ENCODE results near the gene AK8. TPM values are rescaled to one million over a fixed set of nuclear protein-coding genes. Genes with fewer than 3 reads are reported as not detected.

The AK8 gene
- total RNA-seq, 1 donor from 2014 or later: 0.74 TPM

DNA sequence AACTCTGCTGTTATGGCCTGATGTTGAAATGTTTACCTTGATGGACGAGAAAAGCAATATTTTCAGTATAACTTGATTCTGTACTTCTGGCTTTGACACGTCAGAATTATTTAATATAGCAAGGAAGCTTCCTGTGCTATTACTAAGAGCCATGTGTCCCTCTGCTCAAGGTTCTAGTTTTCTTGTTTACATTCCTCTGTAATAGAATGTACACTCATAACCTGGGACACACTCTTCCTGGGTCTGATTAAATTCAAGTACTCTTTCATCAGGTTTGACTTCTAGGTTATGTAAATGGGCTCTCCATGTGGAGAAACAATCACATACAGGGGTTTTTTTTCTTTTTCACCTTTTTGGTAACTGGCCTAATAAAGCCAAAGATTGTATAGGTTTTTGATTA lies 174.7 kb downstream of the AK8 start:
- intact Hi-C loops (cut with micrococcal nuclease): no loop called here
- Histone ChIP-seq H3K27me3 (ENCODE audit: low read depth) (peaks cover 24% of the 10 kb centered on the region), H3K4me3 (no peak overlapping the region), H3K9me3 (replicated peaks) (peaks cover 4% of the 10 kb centered on the region), H3K4me1 (no peaks in the 10 kb centered on the region), H3K27ac (replicated peaks) (no peak overlapping the region), H3K36me3 (no peaks in the 10 kb centered on the region)
- TF ChIP-seq, protein P1, sequence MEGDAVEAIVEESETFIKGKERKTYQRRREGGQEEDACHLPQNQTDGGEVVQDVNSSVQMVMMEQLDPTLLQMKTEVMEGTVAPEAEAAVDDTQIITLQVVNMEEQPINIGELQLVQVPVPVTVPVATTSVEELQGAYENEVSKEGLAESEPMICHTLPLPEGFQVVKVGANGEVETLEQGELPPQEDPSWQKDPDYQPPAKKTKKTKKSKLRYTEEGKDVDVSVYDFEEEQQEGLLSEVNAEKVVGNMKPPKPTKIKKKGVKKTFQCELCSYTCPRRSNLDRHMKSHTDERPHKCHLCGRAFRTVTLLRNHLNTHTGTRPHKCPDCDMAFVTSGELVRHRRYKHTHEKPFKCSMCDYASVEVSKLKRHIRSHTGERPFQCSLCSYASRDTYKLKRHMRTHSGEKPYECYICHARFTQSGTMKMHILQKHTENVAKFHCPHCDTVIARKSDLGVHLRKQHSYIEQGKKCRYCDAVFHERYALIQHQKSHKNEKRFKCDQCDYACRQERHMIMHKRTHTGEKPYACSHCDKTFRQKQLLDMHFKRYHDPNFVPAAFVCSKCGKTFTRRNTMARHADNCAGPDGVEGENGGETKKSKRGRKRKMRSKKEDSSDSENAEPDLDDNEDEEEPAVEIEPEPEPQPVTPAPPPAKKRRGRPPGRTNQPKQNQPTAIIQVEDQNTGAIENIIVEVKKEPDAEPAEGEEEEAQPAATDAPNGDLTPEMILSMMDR (IDR thresholded peaks at IDR 0.05; ENCODE audit: borderline replicate concordance): no peak
- DNase-seq: no peak

DNA sequence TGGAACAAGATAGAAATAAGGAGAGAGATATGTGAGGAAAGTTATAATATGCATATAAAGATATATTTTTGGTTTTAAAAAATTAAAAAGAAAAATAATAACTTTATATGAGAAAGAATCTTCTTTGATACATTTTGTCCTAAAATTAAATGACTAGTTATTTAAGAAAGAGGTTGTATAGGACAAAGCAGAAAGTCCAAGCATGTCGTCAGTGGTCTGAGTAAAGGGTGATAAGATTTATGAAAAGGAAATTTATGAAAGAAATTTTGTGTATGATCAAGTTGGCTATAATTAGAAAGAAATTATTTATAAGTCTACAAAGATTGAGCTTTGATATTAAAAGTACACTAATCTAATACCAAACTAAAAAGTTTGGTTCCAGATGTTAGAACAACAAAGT lies 175.8 kb downstream of the AK8 start:
- H3K27me3 ChIP-seq (ENCODE audit: low read depth): peaks cover 19% of the 10 kb centered on the region
- intact Hi-C loops (cut with micrococcal nuclease): no loop called here
- no peak overlapping the region for H3K27ac ChIP-seq (replicated peaks)
- DNase-seq: no peak
- H3K4me3 ChIP-seq: no peak overlapping the region
- no peaks in the 10 kb centered on the region for H3K36me3 ChIP-seq
- TF ChIP-seq, protein P1 (IDR thresholded peaks at IDR 0.05; ENCODE audit: borderline replicate concordance): no peak
- peaks cover 15% of the 10 kb centered on the region for H3K9me3 ChIP-seq (replicated peaks)
- no peaks in the 10 kb centered on the region for H3K4me1 ChIP-seq

DNA sequence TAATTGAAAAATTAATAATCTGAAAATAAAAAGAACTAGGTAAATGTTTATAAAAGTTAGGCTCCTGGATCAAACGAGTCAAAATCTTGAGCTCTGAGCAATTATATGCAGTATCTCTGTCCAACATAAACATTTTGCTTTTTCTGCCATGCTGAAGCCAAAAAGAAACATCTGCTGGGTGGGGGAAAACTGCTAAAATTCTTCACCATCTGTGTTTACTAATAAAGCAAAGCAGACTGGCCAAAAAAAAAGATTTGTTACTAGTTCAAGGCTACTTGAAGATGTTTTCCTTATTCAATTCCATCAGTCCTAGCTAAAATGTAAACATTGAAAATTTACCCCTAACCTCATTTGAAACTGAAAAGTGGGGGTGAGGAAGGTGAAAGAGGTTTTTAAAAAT lies 178.1 kb downstream of the AK8 start:
- intact Hi-C loops (cut with micrococcal nuclease): no loop called here
- Histone ChIP-seq H3K27ac (replicated peaks) (no peak overlapping the region), H3K9me3 (replicated peaks) (peaks cover 27% of the 10 kb centered on the region), H3K36me3 (no peaks in the 10 kb centered on the region), H3K4me3 (no peak overlapping the region), H3K27me3 (ENCODE audit: low read depth) (no peaks in the 10 kb centered on the region), H3K4me1 (no peaks in the 10 kb centered on the region)
- DNase-seq: no peak
- TF ChIP-seq, protein P1 (IDR thresholded peaks at IDR 0.05; ENCODE audit: borderline replicate concordance): no peak

DNA sequence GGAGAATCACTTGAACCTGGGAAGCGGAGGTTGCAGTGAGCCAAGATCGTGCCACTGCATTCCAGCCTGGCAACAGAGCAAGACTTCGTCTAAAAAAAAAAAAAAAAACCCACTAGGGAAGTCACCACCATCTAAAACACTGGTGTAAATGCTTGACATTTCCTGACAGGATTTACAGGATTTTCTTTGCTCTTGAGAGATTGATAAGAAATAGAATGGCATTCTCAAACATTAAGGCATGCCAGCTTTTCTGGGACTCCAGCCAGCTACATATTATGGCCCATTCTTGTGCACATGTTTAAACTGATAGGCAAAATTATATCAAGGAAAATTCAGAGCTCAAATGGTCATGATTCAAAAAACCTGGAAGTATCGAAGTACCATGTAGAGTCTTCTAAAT lies 179.1 kb downstream of the AK8 start:
- H3K27ac ChIP-seq (replicated peaks): no peak overlapping the region
- H3K4me1 ChIP-seq: no peaks in the 10 kb centered on the region
- H3K27me3 ChIP-seq (ENCODE audit: low read depth): no peaks in the 10 kb centered on the region
- TF ChIP-seq, protein P1 (IDR thresholded peaks at IDR 0.05; ENCODE audit: borderline replicate concordance): no peak
- DNase-seq: no peak
- intact Hi-C loops (cut with micrococcal nuclease): no loop called here
- peaks cover 27% of the 10 kb centered on the region for H3K9me3 ChIP-seq (replicated peaks)
- H3K36me3 ChIP-seq: no peaks in the 10 kb centered on the region
- H3K4me3 ChIP-seq: no peak overlapping the region

DNA sequence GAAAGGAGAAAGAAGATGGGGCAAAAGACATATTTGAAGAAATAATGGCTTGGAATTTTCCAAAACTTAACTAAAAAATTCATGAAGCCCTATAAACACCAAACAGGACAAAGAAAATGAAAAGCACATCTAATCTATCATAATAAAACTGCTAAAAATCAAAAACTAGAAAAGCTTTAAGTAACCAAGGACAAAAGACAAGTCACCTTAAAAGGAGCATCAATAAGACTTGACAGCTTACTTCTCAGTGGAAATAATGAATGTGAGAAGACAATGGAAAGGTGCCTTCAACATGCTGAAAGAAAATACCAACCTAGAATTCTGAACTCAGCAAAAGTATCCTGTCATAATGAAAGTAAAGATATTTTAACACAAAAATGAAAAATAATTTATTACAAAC lies 180.9 kb downstream of the AK8 start:
- H3K4me1 ChIP-seq: no peaks in the 10 kb centered on the region
- no peaks in the 10 kb centered on the region for H3K27me3 ChIP-seq (ENCODE audit: low read depth)
- peaks cover 27% of the 10 kb centered on the region for H3K9me3 ChIP-seq (replicated peaks)
- H3K4me3 ChIP-seq: no peak overlapping the region
- no peak overlapping the region for H3K27ac ChIP-seq (replicated peaks)
- TF ChIP-seq, protein P1 (IDR thresholded peaks at IDR 0.05; ENCODE audit: borderline replicate concordance): no peak
- intact Hi-C loops (cut with micrococcal nuclease): no loop called here
- DNase-seq: no peak
- H3K36me3 ChIP-seq: no peaks in the 10 kb centered on the region

DNA sequence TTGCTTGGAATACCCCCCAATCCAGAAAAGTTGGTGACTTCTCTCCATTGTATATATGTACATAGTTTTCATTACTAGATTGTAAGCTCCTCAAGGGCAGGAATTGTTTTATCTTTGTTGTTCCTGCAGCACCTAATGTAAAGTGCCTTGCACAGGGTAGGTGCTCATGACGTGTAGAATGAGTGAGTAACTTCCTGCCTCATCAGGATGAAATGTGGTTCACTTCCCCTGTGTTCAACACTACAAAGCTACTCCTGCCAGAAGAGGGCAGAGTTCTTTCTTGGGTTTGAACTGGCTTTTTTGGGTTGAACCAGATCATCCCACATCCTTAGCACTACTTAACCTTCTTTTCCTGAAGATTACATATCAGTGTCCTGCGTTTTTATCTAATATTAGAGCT lies 183.9 kb downstream of the AK8 start:
- DNase-seq: no peak
- H3K27me3 ChIP-seq (ENCODE audit: low read depth): no peaks in the 10 kb centered on the region
- no peak overlapping the region for H3K4me3 ChIP-seq
- H3K27ac ChIP-seq (replicated peaks): no peak overlapping the region
- H3K36me3 ChIP-seq: peaks cover 18% of the 10 kb centered on the region
- H3K9me3 ChIP-seq (replicated peaks): peaks cover 27% of the 10 kb centered on the region
- TF ChIP-seq, protein P1 (IDR thresholded peaks at IDR 0.05; ENCODE audit: borderline replicate concordance): peak; percentile 23
- H3K4me1 ChIP-seq: no peaks in the 10 kb centered on the region
- intact Hi-C loops (cut with micrococcal nuclease): no loop called here

Data from left ventricle myocardium inferior (tissue), 1 donor.